HepG2 (cell line): ENCODE data around the gene CCDC57. TPM values are rescaled to one million over a fixed set of nuclear protein-coding genes. Genes with fewer than 3 reads are reported as not detected.

Source experiments
- AGO1 ChIP-seq: fragments of 200-400 bp; formaldehyde crosslinking; IDR thresholded peaks from 2 replicates; pipeline ENCODE4 v1.6.1; 2017; ENCODE audit warnings: mild to moderate bottlenecking, low read depth, low read length, moderate library complexity; ENCODE audit not compliant: poor library complexity, severe bottlenecking
- AGO2 ChIP-seq: fragments of 200-400 bp; formaldehyde crosslinking; optimal IDR thresholded peaks from 2 replicates; pipeline ENCODE3; 2017; ENCODE audit warnings: mild to moderate bottlenecking, low read depth, low read length, moderate library complexity
- BCL6 ChIP-seq: IDR thresholded peaks from 2 replicates; pipeline ENCODE4 v1.6.1; 2016; ENCODE audit warnings: missing genetic modification reagents, missing compliant biosample characterization
- CHCHD3 ChIP-seq: sonication (generic); formaldehyde crosslinking; IDR thresholded peaks from 2 replicates; pipeline ENCODE4 v1.8.0; 2022; ENCODE audit warnings: mild to moderate bottlenecking, missing genetic modification reagents, moderate library complexity
- EED ChIP-seq: sonication (generic); formaldehyde crosslinking; IDR thresholded peaks from 2 replicates; pipeline ENCODE4 v1.5.0; 2020; ENCODE audit warnings: mild to moderate bottlenecking, missing genetic modification reagents
- FOXM1 ChIP-seq: sonication (generic); formaldehyde crosslinking; IDR thresholded peaks from 2 replicates; pipeline ENCODE4 v1.5.0; 2020; ENCODE audit warnings: missing genetic modification reagents
- GABPA ChIP-seq, 2 experiments: IDR thresholded peaks; 2 replicates each; pipeline ENCODE4 v1.6.1; 2011 to 2016; ENCODE audit warnings: low read depth in 2 of 2, low read length in 1 of 2, missing biosample characterization in 1 of 2, missing genetic modification characterization in 1 of 2
- GABPB1 ChIP-seq: IDR thresholded peaks from 2 replicates; pipeline ENCODE4 v1.6.1; 2016; ENCODE audit warnings: mild to moderate bottlenecking, missing genetic modification reagents, moderate library complexity, missing compliant biosample characterization
- GTF3A ChIP-seq: sonication (generic); formaldehyde crosslinking; conservative IDR thresholded peaks from 2 replicates; pipeline ENCODE4 v1.4.0; 2020; ENCODE audit warnings: mild to moderate bottlenecking, missing genetic modification reagents
- HNRNPLL ChIP-seq: fragments of 200-400 bp; formaldehyde crosslinking; IDR thresholded peaks from 2 replicates; pipeline ENCODE4 v1.6.1; 2017; ENCODE audit warnings: mild to moderate bottlenecking, low read depth, low read length; ENCODE audit not compliant: poor library complexity, severe bottlenecking
- IRF9 ChIP-seq: sonication (generic); formaldehyde crosslinking; IDR thresholded peaks from 2 replicates; pipeline ENCODE4 v1.8.0; 2022; ENCODE audit warnings: missing genetic modification reagents, mild to moderate bottlenecking, borderline replicate concordance
- MAFG ChIP-seq: sonication (generic); formaldehyde crosslinking; IDR thresholded peaks from 2 replicates; pipeline ENCODE4 v1.5.1; 2020; ENCODE audit warnings: mild to moderate bottlenecking, missing genetic modification reagents
- MAX ChIP-seq: IDR thresholded peaks from 2 replicates; pipeline ENCODE4 v1.6.1; 2012; ENCODE audit warnings: inconsistent platforms
- MIER2 ChIP-seq: IDR thresholded peaks from 2 replicates; pipeline ENCODE4 v1.6.1; 2016; ENCODE audit warnings: missing biosample characterization, missing genetic modification reagents
- MTF1 ChIP-seq: sonication (generic); formaldehyde crosslinking; IDR thresholded peaks from 2 replicates; pipeline ENCODE4 v1.5.0; 2020; ENCODE audit warnings: missing genetic modification reagents
- NFE2L1 ChIP-seq: sonication (generic); formaldehyde crosslinking; IDR thresholded peaks from 2 replicates; pipeline ENCODE4 v1.4.0; 2020; ENCODE audit warnings: missing genetic modification reagents, mild to moderate bottlenecking, borderline replicate concordance
- SNAPC2 ChIP-seq: sonication (generic); formaldehyde crosslinking; IDR thresholded peaks from 2 replicates; pipeline ENCODE4 v1.8.1; 2022; ENCODE audit warnings: mild to moderate bottlenecking, missing genetic modification reagents
- ZFP36 ChIP-seq: fragments of 150-350 bp; IDR thresholded peaks from 2 replicates; pipeline ENCODE4 v1.6.1; 2018; ENCODE audit warnings: borderline replicate concordance, low read length, low read depth; ENCODE audit not compliant: partially characterized antibody
- ZFX ChIP-seq: sonication (generic); formaldehyde crosslinking; IDR thresholded peaks from 2 replicates; pipeline ENCODE4 v1.4.0; 2020; ENCODE audit warnings: mild to moderate bottlenecking, low read depth, missing genetic modification reagents, moderate library complexity
- ZFY ChIP-seq: sonication (generic); formaldehyde crosslinking; IDR thresholded peaks from 2 replicates; pipeline ENCODE4 v1.4.0; 2020; ENCODE audit warnings: missing genetic modification reagents
- ZIK1 ChIP-seq: sonication (generic); formaldehyde crosslinking; IDR thresholded peaks from 2 replicates; pipeline ENCODE4 v1.5.0; 2020; ENCODE audit warnings: mild to moderate bottlenecking, low read depth, missing genetic modification reagents, borderline replicate concordance
- ZNF430 ChIP-seq: sonication (generic); formaldehyde crosslinking; IDR thresholded peaks from 2 replicates; pipeline ENCODE4 v1.9.0; 2021; ENCODE audit warnings: mild to moderate bottlenecking, missing genetic modification reagents
- ZNF788 ChIP-seq: sonication (generic); formaldehyde crosslinking; IDR thresholded peaks from 2 replicates; pipeline ENCODE4 v1.5.0; 2020; ENCODE audit warnings: mild to moderate bottlenecking, missing genetic modification reagents, borderline replicate concordance
- ZNF879 ChIP-seq: sonication (generic); formaldehyde crosslinking; IDR thresholded peaks from 2 replicates; pipeline ENCODE4 v1.8.1; 2023; ENCODE audit warnings: missing genetic modification reagents
- ZZZ3 ChIP-seq: sonication (generic); formaldehyde crosslinking; IDR thresholded peaks from 2 replicates; pipeline ENCODE4 v1.4.0; 2020; ENCODE audit warnings: missing genetic modification reagents, mild to moderate bottlenecking, borderline replicate concordance
- polyA plus RNA-seq, 8 experiments: library from polyadenylated mRNA; depleted of rRNA in 3 of 8; stranded (reverse) in 7 of 8; unstranded in 1 of 8; fragments of >200 nt; fragmentation: Illumina TruSeq in 4 of 8; extraction: Trizol in 4 of 8; gene quantifications; 2 replicates each; pipeline versions ENCODE4 v1.2.1 to v1.2.3, GENCODE V29; 2011 to 2016; ENCODE audit warnings: low read depth in 4 of 8, missing spikeins in 1 of 8, mixed read lengths in 1 of 8; ENCODE audit not compliant: insufficient read depth in 1 of 8
- total RNA-seq, 5 experiments: library from RNA; depleted of rRNA; stranded (reverse); fragments of >200 nt; fragmentation: Illumina TruSeq; extraction: Trizol; gene quantifications; 2 replicates each; pipeline ENCODE4 v1.2.3, GENCODE V29; 2016; ENCODE audit warnings: low read depth in 1 of 5
- TF ChIP-seq, protein P1 (sequence below): sonication (generic); formaldehyde crosslinking; IDR thresholded peaks from 2 replicates; pipeline ENCODE4 v1.5.0; 2020; ENCODE audit warnings: mild to moderate bottlenecking, missing genetic modification reagents

Gene CCDC57
- total and polyA plus RNA-seq, 2 of the 13 experiments (the other 11 are each of a cell fraction or from before 2014, with no cell fraction given), result 59.3 to 59.9 TPM

- TF ChIP-seq ZFX (peak; percentile 41; the same call in 1 of the 2 replicates), BCL6 (CRISPR knock-in tag) (no peak), ZZZ3 (CRISPR knock-in tag) (0 out of 2 replicates have a peak, but pooled peaks have one; percentile 53), ZIK1 (CRISPR knock-in tag) (0 out of 2 replicates have a peak, but pooled peaks have one; percentile 26), HNRNPLL (peak; percentile 33), ZNF430 (CRISPR knock-in tag) (0 out of 2 replicates have a peak, but pooled peaks have one; percentile 18), NFE2L1 (0 out of 2 replicates have a peak, but pooled peaks have one; percentile 9), GABPB1 (peak; percentile 81), ZNF788 (CRISPR knock-in tag) (peak; percentile 57; the same call in 1 of the 2 replicates), MAX (peak; percentile 87), GABPA (IDR thresholded peaks at IDR 0.05; ENCODE audit: low read depth, low read length) (no peak), GABPA (CRISPR knock-in tag; IDR thresholded peaks at IDR 0.05; ENCODE audit: low read depth) (peak; percentile 69), ZFY (CRISPR knock-in tag) (peak; percentile 34; the same call in 1 of the 2 replicates), IRF9 (CRISPR knock-in tag) (peak; percentile 50; the same call in 1 of the 2 replicates), EED (CRISPR knock-in tag) (peak; percentile 29; the same call in 1 of the 2 replicates), SNAPC2 (CRISPR knock-in tag) (no peak), FOXM1 (CRISPR knock-in tag) (0 out of 2 replicates have a peak, but pooled peaks have one; percentile 64), MTF1 (CRISPR knock-in tag) (no peak), CHCHD3 (CRISPR knock-in tag) (0 out of 2 replicates have a peak, but pooled peaks have one; percentile 85), MIER2 (CRISPR knock-in tag) (no peak), AGO1 (peak; percentile 47), MAFG (CRISPR knock-in tag) (0 out of 2 replicates have a peak, but pooled peaks have one; percentile 29), ZNF879 (CRISPR knock-in tag) (peak; percentile 88; the same call in 1 of the 2 replicates), ZFP36 (no peak), AGO2 (peak; percentile 95), GTF3A (CRISPR knock-in tag) (0 out of 2 replicates have a peak, but pooled peaks have one; percentile 67)
- TF ChIP-seq, protein P1, sequence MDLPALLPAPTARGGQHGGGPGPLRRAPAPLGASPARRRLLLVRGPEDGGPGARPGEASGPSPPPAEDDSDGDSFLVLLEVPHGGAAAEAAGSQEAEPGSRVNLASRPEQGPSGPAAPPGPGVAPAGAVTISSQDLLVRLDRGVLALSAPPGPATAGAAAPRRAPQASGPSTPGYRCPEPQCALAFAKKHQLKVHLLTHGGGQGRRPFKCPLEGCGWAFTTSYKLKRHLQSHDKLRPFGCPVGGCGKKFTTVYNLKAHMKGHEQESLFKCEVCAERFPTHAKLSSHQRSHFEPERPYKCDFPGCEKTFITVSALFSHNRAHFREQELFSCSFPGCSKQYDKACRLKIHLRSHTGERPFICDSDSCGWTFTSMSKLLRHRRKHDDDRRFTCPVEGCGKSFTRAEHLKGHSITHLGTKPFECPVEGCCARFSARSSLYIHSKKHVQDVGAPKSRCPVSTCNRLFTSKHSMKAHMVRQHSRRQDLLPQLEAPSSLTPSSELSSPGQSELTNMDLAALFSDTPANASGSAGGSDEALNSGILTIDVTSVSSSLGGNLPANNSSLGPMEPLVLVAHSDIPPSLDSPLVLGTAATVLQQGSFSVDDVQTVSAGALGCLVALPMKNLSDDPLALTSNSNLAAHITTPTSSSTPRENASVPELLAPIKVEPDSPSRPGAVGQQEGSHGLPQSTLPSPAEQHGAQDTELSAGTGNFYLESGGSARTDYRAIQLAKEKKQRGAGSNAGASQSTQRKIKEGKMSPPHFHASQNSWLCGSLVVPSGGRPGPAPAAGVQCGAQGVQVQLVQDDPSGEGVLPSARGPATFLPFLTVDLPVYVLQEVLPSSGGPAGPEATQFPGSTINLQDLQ (CRISPR knock-in tag), result no peak
Observed at GRCh38 chr17:82064433-82065192, 148.0 kb downstream of the CCDC57 start (continued).
